GM19193 (cell line): Measurements from ENCODE around the gene N4BP3.

Source experiments
- POLR2A ChIP-seq: IDR thresholded peaks from 4 replicates; pipeline ENCODE4 v1.6.1; 2011; ENCODE audit not compliant: insufficient read depth, insufficient read length; ENCODE audit errors: extremely low read depth

N4BP3 gene

DNA sequence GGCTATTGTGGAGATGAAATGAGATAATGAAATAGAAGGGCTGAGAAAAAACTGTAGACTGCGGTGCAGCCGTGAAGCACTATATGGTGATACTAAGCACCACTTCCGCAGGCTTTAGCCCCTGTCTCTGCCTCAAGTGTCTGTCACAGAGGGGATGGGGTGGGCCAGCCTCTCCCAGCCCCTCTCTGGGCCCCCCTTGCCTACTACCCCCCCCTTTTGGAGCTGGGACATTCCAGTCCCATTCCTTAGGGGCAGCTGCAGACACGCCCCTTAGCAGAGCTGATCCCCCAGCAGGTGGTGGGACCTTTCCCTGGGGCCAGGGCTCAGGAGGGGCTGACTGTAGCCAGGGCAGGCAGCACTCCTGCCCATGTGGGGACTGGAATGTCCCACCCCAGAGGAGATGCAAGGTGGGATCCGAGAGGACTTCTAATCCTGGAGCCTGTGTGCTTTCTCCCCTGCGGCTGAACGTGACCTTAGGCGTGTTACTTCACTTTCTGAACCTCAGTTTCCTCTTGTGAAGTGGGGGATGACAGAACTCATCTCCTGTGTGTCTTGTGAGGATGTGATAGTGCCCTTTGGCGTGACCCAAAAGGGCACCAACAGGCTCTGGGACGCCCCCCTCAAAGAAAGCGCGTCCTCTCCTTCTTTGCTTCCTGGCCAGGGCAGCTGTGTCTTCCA is 1.9 kb downstream of the N4BP3 start:
- TF ChIP-seq POLR2A: no peak

DNA sequence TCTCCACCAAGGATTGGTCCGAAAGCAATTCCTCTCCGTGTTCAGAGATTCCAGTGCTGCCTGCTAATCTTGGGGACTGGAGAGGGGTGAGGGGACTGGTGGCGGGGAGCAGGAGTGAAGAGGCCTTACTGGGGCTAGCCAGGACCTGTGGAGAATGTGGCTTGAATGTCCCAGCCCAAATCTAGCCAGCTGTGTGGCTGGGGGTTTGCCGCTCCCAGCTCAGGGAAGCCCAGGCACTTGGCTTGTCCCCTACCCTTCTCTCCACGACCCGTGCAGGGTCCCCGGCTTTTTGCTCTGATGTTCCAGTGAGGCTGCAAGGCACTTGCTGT is 2.4 kb downstream of the N4BP3 start:
- TF ChIP-seq POLR2A: no peak

DNA sequence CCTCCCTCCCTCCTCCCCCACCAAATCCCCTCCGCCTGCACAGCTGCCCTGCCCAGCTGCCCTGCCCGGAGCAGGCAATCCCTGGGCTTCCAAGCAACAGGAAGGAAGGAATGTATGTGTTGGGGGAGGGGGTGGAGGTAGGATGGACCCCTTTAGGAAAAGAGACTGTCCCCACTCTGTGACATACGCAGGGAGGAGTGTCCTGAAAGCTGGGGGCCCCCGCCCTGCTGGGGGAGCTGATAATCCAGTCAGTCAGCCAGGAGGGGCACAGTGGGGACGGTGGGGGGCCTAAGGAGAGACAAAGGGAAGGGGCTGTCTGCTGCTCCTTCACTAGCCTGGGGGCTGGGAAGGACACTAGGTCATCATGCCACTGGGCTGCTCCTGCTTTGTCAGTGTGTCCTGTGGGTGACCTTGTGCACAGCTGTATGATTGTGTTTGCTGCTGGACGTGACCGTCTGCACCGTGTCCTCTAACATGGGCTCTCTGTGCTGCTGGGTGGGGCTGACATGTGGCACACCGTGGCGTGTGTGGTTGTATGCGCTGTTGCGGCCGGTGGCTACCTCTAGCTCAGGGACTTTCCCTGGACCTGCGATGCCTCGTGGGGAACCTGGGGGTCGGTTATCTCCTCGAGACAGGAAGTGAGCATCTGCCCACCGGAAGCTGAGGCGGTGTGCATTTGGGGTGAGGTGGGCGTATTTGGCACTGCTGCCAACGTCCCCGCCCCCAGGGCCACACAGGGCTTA is 3.0 kb downstream of the N4BP3 start:
- peak; percentile 58 for TF ChIP-seq POLR2A

DNA sequence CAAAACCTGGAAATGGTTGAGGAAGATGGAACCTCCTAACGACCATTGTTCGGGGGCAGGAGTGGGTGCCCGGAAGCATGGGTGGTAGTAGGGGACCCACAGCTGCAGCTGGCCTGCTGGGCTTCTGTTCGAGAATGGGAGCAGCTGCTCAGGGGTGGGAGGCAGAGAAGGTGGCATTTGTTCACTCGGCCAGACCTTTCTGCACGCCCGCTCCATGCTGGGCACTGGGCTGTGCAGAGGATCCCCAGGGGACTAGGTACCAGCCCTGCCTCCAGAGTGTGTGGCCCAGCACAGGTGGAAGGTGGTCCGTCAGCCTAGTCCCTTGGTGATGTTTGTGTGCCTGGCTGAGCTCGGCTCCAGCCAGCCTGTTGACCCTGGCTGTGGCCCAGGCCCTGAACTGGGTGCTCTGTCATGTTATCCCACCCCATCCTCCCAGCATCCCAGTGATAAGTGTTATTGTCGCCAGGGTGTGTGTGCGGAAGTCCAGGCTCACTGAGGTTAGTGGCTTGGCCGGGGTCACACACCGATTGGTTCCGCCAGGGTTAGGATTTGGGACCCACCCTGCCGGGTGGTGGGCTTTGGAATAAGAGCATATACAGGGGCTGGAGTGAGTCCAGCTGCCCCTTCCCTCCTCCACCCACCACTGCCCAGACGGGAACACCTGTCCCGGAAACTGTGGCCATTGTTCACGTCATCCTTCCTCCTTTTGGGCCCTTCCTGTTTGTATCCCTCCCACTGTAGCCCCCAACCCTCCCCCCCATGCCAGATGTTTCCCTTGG is 4.8 kb downstream of the N4BP3 start:
- peak; percentile 20 for TF ChIP-seq POLR2A

DNA sequence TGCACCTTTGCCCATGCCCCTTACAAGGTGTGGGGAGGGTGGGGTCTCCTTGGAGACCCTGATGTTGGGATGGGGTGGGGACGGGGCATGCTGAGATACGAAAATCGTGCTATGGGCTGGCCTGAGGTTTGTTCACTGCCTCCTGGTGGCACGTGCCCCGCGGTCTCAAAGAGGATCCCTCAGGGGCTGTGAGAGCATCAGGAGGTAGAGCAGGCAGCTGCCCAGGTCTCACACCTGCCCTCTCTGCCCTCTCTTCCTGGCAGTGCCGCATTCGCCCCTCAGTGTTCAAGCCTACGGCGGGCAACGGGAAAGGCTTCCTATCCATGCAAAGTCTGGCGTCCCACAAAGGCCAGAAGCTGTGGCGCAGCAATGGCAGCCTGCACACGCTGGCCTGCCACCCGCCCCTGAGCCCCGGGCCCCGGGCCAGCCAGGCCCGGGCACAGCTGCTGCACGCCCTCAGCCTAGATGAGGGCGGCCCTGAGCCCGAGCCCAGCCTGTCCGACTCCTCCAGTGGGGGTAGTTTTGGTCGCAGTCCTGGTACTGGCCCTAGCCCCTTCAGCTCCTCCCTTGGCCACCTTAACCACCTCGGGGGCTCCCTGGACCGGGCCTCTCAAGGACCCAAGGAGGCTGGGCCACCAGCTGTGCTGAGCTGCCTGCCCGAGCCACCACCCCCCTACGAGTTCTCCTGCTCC is 6.7 kb downstream of the N4BP3 start:
- no peak for TF ChIP-seq POLR2A

DNA sequence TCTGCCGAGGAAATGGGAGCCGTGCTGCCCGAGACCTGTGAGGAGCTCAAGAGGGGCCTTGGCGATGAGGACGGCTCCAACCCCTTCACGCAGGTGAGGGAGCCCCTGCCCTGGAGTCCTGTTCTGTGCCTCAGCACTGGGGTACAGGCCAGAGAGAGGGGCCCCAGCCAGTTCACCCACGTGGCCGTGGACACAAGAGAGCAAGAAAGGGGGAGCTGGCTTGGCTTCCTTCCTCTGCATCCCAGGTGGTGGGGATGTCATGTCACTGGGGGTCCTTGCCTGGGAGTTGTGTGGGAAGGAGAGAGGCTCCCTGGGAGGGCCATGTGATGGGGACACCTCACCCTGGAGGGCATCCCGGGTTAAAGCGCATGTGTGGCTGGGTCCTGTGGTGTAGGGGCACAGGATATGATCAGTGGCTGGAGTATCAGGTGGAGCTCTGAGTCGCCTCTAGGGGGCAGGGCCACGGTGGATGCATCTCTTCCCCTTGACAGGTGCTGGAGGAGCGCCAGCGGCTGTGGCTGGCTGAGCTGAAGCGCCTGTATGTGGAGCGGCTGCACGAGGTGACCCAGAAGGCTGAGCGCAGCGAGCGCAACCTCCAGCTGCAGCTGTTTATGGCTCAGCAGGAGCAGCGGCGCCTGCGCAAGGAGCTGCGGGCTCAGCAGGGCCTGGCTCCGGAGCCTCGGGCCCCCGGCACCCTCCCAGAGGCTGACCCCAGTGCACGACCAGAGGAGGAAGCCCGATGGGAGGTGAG is 7.5 kb downstream of the N4BP3 start:
- TF ChIP-seq POLR2A: peak; percentile 48

DNA sequence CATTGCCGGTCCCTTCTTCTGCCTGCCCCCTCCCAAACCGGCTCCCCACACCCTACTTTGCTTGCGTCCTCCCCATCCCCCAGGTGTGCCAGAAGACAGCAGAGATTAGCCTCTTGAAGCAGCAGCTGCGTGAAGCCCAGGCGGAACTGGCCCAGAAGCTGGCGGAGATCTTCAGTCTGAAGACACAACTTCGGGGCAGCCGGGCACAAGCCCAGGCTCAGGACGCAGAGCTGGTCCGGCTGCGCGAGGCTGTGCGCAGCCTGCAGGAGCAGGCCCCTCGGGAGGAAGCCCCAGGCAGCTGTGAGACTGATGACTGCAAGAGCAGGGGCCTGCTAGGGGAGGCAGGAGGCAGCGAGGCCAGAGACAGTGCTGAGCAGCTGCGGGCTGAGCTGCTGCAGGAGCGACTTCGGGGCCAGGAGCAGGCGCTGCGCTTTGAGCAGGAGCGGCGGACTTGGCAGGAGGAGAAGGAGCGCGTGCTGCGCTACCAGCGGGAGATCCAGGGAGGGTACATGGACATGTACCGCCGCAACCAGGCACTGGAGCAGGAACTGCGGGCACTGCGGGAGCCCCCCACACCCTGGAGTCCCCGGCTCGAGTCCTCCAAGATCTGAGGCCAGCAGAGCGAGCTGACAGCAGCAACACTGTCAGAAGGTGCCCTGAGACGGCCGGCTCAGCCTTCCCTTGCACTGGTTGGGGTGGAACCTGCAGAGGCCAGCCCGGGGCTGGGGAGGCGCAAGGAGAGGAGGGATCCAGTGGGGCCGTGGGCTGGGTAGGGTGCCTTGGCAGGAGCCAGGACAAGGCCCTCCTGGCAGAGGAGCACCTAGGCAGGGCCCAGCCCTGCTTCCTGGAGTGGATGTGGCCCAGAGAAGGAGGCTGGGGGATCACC is 8.3 kb downstream of the N4BP3 start:
- TF ChIP-seq POLR2A: no peak

DNA sequence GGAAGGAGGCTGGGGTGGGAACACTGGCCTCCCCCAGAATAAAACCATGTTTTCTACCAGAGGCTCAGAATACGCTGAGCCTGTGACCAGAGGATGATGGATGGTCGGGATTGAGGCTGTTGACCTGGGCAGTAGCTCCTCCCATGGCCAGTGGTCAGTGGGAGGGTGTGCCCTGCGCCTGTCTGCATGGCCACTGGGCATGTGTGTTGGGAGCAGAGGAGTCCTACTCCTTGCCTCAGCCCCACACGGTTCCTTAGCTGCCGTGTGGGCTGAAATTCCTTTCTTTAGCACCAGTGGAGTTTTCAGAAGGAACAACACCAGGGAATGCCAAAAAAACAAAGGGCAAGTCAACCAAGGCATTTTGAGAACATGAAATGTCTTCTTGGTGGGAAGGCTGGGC is 9.0 kb downstream of the N4BP3 start:
- TF ChIP-seq POLR2A: no peak

DNA sequence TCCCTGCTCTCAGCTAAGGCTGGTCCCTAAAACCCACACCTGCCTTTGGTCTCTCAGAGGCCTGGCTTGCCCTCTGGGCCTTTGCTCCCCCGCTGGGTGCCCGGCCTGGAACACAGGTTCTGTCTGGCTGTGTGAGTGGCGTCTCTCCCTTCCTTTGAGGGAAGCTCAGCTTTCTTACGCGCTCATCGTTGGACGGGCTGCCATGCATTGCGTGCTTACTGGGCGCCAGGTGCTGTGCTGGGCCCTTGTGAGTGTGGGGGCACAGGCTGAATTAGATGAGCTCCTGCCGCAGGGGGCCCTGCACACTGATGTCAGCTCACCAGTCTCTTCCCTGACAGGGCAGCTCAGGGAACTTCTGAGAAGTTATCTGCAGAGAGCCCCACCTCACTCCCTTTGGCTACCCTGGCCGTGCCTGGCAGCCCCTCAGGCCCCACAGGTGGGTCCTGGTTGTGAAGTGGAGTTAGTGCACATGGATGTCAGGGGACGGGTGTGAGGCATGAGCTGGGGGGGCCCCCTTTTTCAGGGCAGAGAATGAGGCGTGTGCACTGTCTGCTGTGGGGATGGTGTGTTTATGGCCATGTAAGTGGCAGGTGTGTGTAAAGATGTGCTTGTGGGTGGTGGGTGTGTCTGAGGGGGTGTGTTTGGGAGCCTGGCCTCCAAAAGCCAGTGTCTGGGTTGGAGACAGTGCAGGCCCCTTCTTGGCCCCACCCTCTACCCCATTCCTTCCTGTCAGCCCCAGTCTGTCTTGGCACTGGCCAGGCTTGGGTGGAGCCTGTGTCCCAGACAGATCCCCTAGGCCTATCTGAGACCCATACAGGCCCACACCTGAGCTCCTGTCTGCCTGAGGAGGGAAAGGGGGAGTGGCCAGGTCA is 10.0 kb downstream of the N4BP3 start:
- no peak for TF ChIP-seq POLR2A

DNA sequence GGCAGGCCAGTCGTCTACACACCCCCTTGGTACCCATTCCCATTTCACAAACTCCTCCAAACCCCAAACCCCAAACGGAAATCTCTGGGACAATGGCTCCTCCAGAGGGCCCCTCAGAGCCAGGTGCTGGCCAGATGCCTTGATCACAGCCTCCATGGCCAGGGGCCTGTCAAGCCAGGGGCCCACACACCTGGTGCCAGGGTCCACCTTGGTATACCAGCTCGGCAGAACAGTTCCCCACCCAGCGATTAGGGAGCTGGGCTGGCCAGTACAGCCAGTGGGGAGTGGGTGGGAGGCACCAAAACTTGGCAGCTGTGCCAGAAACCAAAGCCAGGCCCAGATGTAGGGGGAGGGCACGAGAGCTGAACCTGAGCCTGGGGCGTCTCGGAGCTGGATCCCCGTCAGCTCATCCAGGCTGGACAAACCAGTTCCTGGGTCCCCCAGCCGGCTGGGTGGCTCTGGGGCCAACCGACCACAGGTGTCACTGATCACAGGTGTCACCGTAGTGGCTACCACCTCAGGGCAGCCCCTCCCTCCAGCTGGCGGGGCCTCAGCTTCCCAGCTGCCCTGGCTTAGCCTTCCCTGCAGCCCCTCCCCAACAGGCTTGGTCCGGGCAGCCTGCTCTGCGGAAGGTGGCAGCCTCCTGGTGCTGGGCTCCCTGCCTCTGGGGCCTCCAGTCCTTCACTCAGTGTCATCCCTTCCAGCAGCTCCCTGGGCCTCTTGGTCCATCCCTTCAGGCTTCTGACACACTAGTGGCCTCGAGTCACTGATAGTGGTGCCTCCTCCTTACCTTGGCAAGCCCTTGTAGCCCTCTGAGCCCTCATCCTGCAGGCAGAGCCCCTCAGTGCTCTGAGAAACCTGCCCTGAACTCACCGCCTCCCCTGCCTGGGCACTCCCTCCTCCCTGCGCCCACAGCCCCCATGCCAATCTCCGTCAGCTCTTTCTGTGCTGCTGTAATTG is 10.9 kb downstream of the N4BP3 start:
- TF ChIP-seq POLR2A: no peak

DNA sequence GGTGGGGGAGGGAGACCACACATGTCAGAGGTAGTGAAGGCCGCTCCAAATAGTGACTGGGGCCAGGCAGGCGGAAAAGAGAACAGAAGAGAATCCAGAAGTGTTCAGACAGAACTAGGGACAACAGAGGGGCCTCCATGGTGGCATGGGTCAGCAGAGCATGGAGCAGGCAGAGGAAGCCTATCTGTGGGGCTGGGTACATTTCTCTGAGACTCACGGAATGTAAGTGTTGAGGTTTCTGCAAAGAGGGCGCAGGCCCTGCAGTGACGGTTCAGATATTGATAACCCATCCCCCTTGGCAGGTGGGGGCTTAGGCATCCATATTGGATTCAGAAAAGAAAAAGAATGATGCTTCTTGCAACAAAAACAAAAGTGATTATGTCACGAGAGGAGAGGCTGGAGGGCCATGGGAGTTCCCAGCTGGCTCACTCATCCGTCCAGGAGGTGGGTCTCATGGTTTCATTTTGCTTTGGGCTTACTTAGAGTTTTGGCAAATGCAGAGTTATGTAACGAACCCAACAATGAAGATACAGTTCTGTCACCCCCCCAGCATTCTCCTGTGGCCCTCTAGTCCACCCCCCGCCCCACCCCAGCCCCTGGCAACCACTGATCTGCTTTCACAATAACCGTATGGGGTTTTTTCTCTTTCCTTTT is 12.0 kb downstream of the N4BP3 start:
- no peak for TF ChIP-seq POLR2A
